GM21723 (cell line): ENCODE data around the gene UPP2.
A peak's percentile ranks its signal among the peaks of the same experiment; 100 is the strongest.

Source experiments
- ATAC-seq: cut with Tn5 transposase; IDR thresholded peaks from one replicate; pipeline ENCODE4 v1.9.1; 2021; ENCODE audit warnings: mild to moderate bottlenecking, moderate library complexity; ENCODE audit not compliant: unreplicated experiment

Gene UPP2

GRCh38 chr2:158135096-158135495 is 33.4 kb downstream of the UPP2 start:
- no peak for ATAC-seq

- ATAC-seq, result no peak
These were observed 36.6 kb downstream of the UPP2 start for GRCh38 chr2:158138255-158138654.

GRCh38 chr2:158140201-158140600 is 38.5 kb downstream of the UPP2 start:
- ATAC-seq, result no peak

GRCh38 chr2:158142165-158142564 is 40.5 kb downstream of the UPP2 start:
- no peak for ATAC-seq

- peak; percentile 57 for ATAC-seq
These were observed 41.1 kb downstream of the UPP2 start for GRCh38 chr2:158142568-158143332.

- no peak for ATAC-seq
These were observed 42.2 kb downstream of the UPP2 start for GRCh38 chr2:158143703-158144360.

- ATAC-seq, result no peak
These were observed 43.4 kb downstream of the UPP2 start for GRCh38 chr2:158144914-158145625.

GRCh38 chr2:158153270-158154015 is 51.8 kb downstream of the UPP2 start:
- no peak for ATAC-seq

GRCh38 chr2:158154596-158154995 is 52.9 kb downstream of the UPP2 start:
- ATAC-seq, result no peak

- ATAC-seq, result no peak
These were observed 71.0 kb downstream of the UPP2 start for GRCh38 chr2:158172719-158173118.

- ATAC-seq, result no peak
These were observed 72.8 kb downstream of the UPP2 start for GRCh38 chr2:158174495-158174894.

GRCh38 chr2:158174956-158175355 is 73.3 kb downstream of the UPP2 start:
- ATAC-seq, result no peak

GRCh38 chr2:158178646-158179045 is 77.0 kb downstream of the UPP2 start:
- no peak for ATAC-seq

GRCh38 chr2:158179660-158180059 is 78.0 kb downstream of the UPP2 start:
- ATAC-seq, result no peak

- no peak for ATAC-seq
These were observed 79.5 kb downstream of the UPP2 start for GRCh38 chr2:158181171-158181570.

- ATAC-seq, result no peak
These were observed 81.1 kb downstream of the UPP2 start for GRCh38 chr2:158182676-158183295.

- no peak for ATAC-seq
These were observed 82.3 kb downstream of the UPP2 start for GRCh38 chr2:158184001-158184400.

GRCh38 chr2:158184556-158185343 is 83.1 kb downstream of the UPP2 start:
- ATAC-seq, result no peak
